Measurements from ENCODE around the gene RPS6KA2. TPM values are rescaled to one million over a fixed set of nuclear protein-coding genes. Genes with fewer than 3 reads are reported as not detected.

The RPS6KA2 gene
- total and polyA plus RNA-seq, 2 experiments from 2014 or later: 19.3 to 24.0 TPM

DNA sequence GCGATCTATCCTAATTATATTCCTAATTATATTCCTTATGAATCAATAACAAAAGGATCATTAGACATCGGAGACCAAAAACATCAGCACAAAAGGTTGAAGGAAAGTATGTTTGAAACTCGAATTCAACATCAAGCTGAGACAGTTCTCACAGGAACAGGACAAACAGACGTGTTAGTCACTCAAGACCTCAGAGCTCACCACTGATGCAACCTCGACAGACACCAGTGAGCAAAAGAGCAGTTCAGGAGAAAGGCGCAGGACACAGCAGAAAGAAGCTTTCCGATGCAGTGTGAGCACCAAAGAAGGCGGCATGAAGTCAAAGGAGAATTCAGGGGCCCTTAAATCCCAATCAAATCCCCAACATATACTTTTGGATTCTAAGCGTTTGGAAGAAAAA is 34.2 kb downstream of the RPS6KA2 start:
- Histone ChIP-seq H3K27me3 (no peaks in the 10 kb centered on the region), H3K4me3 (no peak overlapping the region), H3K4me1 (ENCODE audit: low read depth) (no peaks in the 10 kb centered on the region), H3K36me3 (no peaks in the 10 kb centered on the region), H3K27ac (no peak overlapping the region), H3K9me3 (ENCODE audit: low read depth) (no peaks in the 10 kb centered on the region)
- TF ChIP-seq, protein P1, sequence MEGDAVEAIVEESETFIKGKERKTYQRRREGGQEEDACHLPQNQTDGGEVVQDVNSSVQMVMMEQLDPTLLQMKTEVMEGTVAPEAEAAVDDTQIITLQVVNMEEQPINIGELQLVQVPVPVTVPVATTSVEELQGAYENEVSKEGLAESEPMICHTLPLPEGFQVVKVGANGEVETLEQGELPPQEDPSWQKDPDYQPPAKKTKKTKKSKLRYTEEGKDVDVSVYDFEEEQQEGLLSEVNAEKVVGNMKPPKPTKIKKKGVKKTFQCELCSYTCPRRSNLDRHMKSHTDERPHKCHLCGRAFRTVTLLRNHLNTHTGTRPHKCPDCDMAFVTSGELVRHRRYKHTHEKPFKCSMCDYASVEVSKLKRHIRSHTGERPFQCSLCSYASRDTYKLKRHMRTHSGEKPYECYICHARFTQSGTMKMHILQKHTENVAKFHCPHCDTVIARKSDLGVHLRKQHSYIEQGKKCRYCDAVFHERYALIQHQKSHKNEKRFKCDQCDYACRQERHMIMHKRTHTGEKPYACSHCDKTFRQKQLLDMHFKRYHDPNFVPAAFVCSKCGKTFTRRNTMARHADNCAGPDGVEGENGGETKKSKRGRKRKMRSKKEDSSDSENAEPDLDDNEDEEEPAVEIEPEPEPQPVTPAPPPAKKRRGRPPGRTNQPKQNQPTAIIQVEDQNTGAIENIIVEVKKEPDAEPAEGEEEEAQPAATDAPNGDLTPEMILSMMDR (IDR thresholded peaks at IDR 0.05; ENCODE audit: low read depth, low read length): no peak
- peak in 1 of 2 donors; percentile 57 for DNase-seq (ENCODE audit: low read depth in 1 of 2, low spot score in 1 of 2)

DNA sequence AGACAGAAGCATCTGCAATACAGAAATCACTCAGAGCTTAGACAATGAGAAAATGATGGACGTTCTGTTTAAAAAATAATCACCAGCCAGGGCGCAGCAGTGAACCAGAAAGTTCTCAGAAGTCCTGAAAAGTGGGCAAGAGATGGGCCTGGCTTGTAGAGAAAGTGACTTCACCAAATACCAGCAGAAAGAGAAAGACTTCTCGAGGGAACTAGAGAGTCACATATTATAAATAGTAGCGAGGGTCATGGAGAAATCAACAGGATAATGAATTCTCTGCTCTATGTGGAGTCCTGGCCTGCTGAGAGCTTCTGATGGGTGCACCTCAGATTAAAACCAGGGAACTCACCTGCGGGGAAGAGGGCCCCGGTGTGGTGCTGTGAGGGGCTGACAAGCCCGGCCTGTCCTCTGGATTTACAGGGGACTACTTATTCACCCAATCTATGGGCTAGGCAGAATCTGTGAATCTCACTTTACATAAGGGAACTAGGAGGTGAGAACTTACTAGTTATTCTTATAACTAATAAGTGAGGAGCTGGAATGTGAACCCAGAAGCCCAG is 35.0 kb downstream of the RPS6KA2 start:
- TF ChIP-seq, protein P1 (IDR thresholded peaks at IDR 0.05; ENCODE audit: low read depth, low read length): no peak
- no peak for DNase-seq (ENCODE audit: low read depth in 1 of 2, low spot score in 1 of 2)
- Histone ChIP-seq H3K9me3 (ENCODE audit: low read depth) (no peaks in the 10 kb centered on the region), H3K27me3 (no peaks in the 10 kb centered on the region), H3K36me3 (no peaks in the 10 kb centered on the region), H3K27ac (no peak overlapping the region), H3K4me3 (no peak overlapping the region), H3K4me1 (ENCODE audit: low read depth) (no peaks in the 10 kb centered on the region)

- Histone ChIP-seq H3K36me3 (no peaks in the 10 kb centered on the region), H3K4me3 (no peak overlapping the region), H3K27ac (no peak overlapping the region), H3K27me3 (no peaks in the 10 kb centered on the region), H3K4me1 (ENCODE audit: low read depth) (no peaks in the 10 kb centered on the region), H3K9me3 (ENCODE audit: low read depth) (no peaks in the 10 kb centered on the region)
- TF ChIP-seq, protein P1 (IDR thresholded peaks at IDR 0.05; ENCODE audit: low read depth, low read length): no peak
- no peak for DNase-seq (ENCODE audit: low read depth in 1 of 2, low spot score in 1 of 2)
Observed at GRCh38 chr6:166591026-166591425, 36.0 kb downstream of the RPS6KA2 start.

GRCh38 chr6:166589786-166590574 is 37.1 kb downstream of the RPS6KA2 start:
- H3K36me3 ChIP-seq: no peaks in the 10 kb centered on the region
- TF ChIP-seq, protein P1 (IDR thresholded peaks at IDR 0.05; ENCODE audit: low read depth, low read length): no peak
- no peaks in the 10 kb centered on the region for H3K4me1 ChIP-seq (ENCODE audit: low read depth)
- H3K27me3 ChIP-seq: no peaks in the 10 kb centered on the region
- H3K27ac ChIP-seq: no peak overlapping the region
- no peak for DNase-seq (ENCODE audit: low read depth in 1 of 2, low spot score in 1 of 2)
- no peaks in the 10 kb centered on the region for H3K9me3 ChIP-seq (ENCODE audit: low read depth)
- H3K4me3 ChIP-seq: no peak overlapping the region

GRCh38 chr6:166589337-166589731 is 37.7 kb downstream of the RPS6KA2 start:
- Histone ChIP-seq H3K27me3 (no peaks in the 10 kb centered on the region), H3K9me3 (ENCODE audit: low read depth) (no peaks in the 10 kb centered on the region), H3K36me3 (no peaks in the 10 kb centered on the region), H3K4me1 (ENCODE audit: low read depth) (no peaks in the 10 kb centered on the region), H3K4me3 (no peak overlapping the region), H3K27ac (no peak overlapping the region)
- TF ChIP-seq, protein P1 (IDR thresholded peaks at IDR 0.05; ENCODE audit: low read depth, low read length): no peak
- DNase-seq (ENCODE audit: low read depth in 1 of 2, low spot score in 1 of 2): no peak
